OCI-LY1 (cell line): ENCODE results near the gene NDUFA12.

Experiments used
- H2AFZ ChIP-seq: fragments of 200-600 bp; sonication (generic), shearing (Covaris generic); 2 replicates; pipeline ENCODE4 v1.6.0; 2014; ENCODE audit warnings: antibody characterized with exemption, mild to moderate bottlenecking, low read length
- H3F3A ChIP-seq: fragments of 200-600 bp; sonication (generic), shearing (Covaris generic); 2 replicates; pipeline ENCODE4 v1.6.0; 2014; ENCODE audit warnings: mild to moderate bottlenecking, antibody characterized with exemption, low read length, moderate library complexity; ENCODE audit not compliant: insufficient read depth
- H3K27ac ChIP-seq: fragments of 200-600 bp; sonication (generic); 2 replicates; pipeline ENCODE4 v1.5.1; 2014; ENCODE audit warnings: low read length, mixed run types, mild to moderate bottlenecking, low read depth; ENCODE audit not compliant: poor library complexity, severe bottlenecking
- H3K27me3 ChIP-seq: fragments of 200-600 bp; sonication (generic); 2 replicates; pipeline ENCODE4 v1.6.0; 2014; ENCODE audit warnings: antibody characterized with exemption, mild to moderate bottlenecking, low read length, moderate library complexity; ENCODE audit not compliant: insufficient read depth
- H3K36me3 ChIP-seq: fragments of 200-600 bp; sonication (generic); 2 replicates; pipeline ENCODE4 v1.6.1; 2014; ENCODE audit warnings: mild to moderate bottlenecking, antibody characterized with exemption, low read length, moderate library complexity, mixed read lengths; ENCODE audit not compliant: insufficient read depth
- H3K4me1 ChIP-seq: fragments of 200-600 bp; sonication (generic); 2 replicates; pipeline ENCODE4 v1.5.1; 2014; ENCODE audit warnings: mild to moderate bottlenecking, low read length, moderate library complexity; ENCODE audit not compliant: insufficient read depth, severe bottlenecking
- H3K4me2 ChIP-seq: fragments of 200-600 bp; sonication (generic), shearing (Covaris generic); 2 replicates; pipeline ENCODE4 v1.6.1; 2014; ENCODE audit warnings: low read length
- H3K4me3 ChIP-seq: fragments of 200-600 bp; sonication (generic); 2 replicates; pipeline ENCODE4 v1.5.1; 2014; ENCODE audit warnings: low read length, low read depth, mild to moderate bottlenecking, mixed read lengths; ENCODE audit not compliant: poor library complexity, severe bottlenecking
- H3K79me2 ChIP-seq: fragments of 200-600 bp; shearing (Covaris generic); 2 replicates; pipeline ENCODE4 v1.6.1; 2016; ENCODE audit warnings: mixed run types, low read length, mixed read lengths; ENCODE audit not compliant: insufficient read depth
- H3K9ac ChIP-seq: fragments of 200-600 bp; sonication (generic), shearing (Covaris generic); 2 replicates; pipeline ENCODE4 v1.6.1; 2014; ENCODE audit warnings: mild to moderate bottlenecking, low read length, mixed read lengths
- H3K9me2 ChIP-seq: fragments of 200-600 bp; sonication (generic), shearing (Covaris generic); 2 replicates; pipeline ENCODE4 v1.6.1; 2014; ENCODE audit warnings: low read depth, mild to moderate bottlenecking, low read length, mixed read lengths
- H3K9me3 ChIP-seq: fragments of 200-600 bp; shearing (Covaris generic); 2 replicates; pipeline ENCODE4 v1.6.1; 2014; ENCODE audit warnings: low read length, mixed read lengths
- H4K20me1 ChIP-seq: fragments of 200-600 bp; sonication (generic), shearing (Covaris generic); 2 replicates; pipeline ENCODE4 v1.6.0; 2016; ENCODE audit warnings: mild to moderate bottlenecking, low read length; ENCODE audit not compliant: insufficient read depth
- EZH2 ChIP-seq: fragments of 200-600 bp; sonication (generic), shearing (Covaris generic); IDR thresholded peaks from 2 replicates; pipeline ENCODE4 v1.8.0; 2017; ENCODE audit warnings: borderline replicate concordance, mixed run types, mild to moderate bottlenecking, antibody characterized with exemption, low read length, moderate library complexity, mixed read lengths
- TF ChIP-seq, protein P1 (sequence below): fragments of 200-600 bp; sonication (generic), shearing (Covaris generic); IDR thresholded peaks from 2 replicates; pipeline ENCODE4 v1.5.1; 2017; ENCODE audit warnings: mild to moderate bottlenecking, antibody characterized with exemption, low read length, moderate library complexity, mixed read lengths

NDUFA12 gene

DNA sequence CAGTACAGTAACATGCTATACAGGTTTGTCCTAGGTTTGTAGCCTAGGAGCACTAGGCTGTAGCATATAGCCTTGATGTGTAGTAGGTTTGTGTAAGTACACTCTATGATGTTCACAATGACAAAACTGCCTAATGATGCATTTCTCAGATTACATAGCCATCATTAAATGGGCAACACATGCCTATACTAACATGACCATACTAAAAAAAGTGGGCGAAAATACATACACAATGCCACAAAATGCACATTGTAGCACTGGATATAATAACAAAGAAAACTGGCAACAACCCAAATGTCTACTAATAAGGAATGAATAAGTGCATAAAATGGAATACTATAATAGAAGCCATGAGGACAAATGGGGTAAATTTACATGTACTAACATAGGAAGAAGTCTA lies 31.3 kb upstream of the NDUFA12 start:
- H4K20me1 ChIP-seq: no peaks in the 10 kb centered on the region
- no peak overlapping the region for H2AFZ ChIP-seq
- no peak overlapping the region for H3K4me3 ChIP-seq
- H3F3A ChIP-seq: no peaks in the 10 kb centered on the region
- TF ChIP-seq EZH2: no peak
- TF ChIP-seq, protein P1, sequence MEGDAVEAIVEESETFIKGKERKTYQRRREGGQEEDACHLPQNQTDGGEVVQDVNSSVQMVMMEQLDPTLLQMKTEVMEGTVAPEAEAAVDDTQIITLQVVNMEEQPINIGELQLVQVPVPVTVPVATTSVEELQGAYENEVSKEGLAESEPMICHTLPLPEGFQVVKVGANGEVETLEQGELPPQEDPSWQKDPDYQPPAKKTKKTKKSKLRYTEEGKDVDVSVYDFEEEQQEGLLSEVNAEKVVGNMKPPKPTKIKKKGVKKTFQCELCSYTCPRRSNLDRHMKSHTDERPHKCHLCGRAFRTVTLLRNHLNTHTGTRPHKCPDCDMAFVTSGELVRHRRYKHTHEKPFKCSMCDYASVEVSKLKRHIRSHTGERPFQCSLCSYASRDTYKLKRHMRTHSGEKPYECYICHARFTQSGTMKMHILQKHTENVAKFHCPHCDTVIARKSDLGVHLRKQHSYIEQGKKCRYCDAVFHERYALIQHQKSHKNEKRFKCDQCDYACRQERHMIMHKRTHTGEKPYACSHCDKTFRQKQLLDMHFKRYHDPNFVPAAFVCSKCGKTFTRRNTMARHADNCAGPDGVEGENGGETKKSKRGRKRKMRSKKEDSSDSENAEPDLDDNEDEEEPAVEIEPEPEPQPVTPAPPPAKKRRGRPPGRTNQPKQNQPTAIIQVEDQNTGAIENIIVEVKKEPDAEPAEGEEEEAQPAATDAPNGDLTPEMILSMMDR: no peak
- no peaks in the 10 kb centered on the region for H3K9me2 ChIP-seq
- no peaks in the 10 kb centered on the region for H3K79me2 ChIP-seq
- no peaks in the 10 kb centered on the region for H3K9me3 ChIP-seq
- no peak overlapping the region for H3K9ac ChIP-seq
- peaks cover 58% of the 10 kb centered on the region for H3K36me3 ChIP-seq
- H3K4me1 ChIP-seq: no peaks in the 10 kb centered on the region
- no peak overlapping the region for H3K4me2 ChIP-seq
- no peaks in the 10 kb centered on the region for H3K27me3 ChIP-seq
- no peak overlapping the region for H3K27ac ChIP-seq

DNA sequence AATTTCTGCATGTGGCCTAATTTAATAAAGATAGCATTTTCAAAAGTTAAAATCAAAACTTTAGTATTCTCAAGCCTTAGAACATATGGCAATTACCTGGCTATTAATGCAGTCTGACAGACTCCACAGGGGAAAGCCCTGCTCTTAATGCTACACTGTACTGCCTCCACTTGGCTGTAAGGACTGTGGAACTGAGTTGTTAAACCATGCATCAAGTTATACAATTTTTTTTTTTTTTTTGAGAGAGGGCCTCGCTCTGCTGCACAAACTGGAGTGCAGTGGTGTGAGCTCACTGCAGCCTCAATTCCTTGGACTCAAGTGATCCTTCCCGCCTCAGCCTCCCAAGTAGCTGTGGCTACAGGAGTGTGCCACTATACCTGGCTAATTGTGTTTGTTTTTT lies 19.0 kb upstream of the NDUFA12 start:
- H4K20me1 ChIP-seq: no peaks in the 10 kb centered on the region
- no peak overlapping the region for H3K27ac ChIP-seq
- H3K4me2 ChIP-seq: no peak overlapping the region
- H3K36me3 ChIP-seq: peaks cover 7% of the 10 kb centered on the region; the same call in 1 of the 2 replicates
- no peaks in the 10 kb centered on the region for H3F3A ChIP-seq
- no peak overlapping the region for H3K4me3 ChIP-seq
- H3K9me3 ChIP-seq: no peaks in the 10 kb centered on the region
- TF ChIP-seq, protein P1: no peak
- TF ChIP-seq EZH2: no peak
- no peaks in the 10 kb centered on the region for H3K9me2 ChIP-seq
- no peak overlapping the region for H2AFZ ChIP-seq
- H3K9ac ChIP-seq: no peak overlapping the region
- H3K27me3 ChIP-seq: no peaks in the 10 kb centered on the region
- H3K79me2 ChIP-seq: no peaks in the 10 kb centered on the region
- no peaks in the 10 kb centered on the region for H3K4me1 ChIP-seq

DNA sequence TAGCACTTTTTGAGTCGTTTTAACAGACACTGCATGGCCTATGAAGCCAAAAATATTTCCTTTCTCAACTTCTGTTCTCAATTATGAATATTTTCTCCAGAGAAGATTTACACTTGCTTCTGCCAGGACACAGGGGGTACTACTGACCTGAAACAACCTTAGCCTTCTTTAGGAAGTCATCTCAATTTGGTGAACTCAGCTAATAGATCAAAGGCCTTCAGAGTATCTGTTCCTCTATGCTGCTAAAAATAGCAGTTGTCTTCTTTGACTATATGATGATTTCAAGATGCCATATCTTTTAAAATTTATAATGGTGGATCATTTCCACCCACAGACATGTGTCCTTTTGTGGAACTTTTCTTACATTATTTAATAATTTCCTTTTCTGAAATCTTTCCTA lies 14.0 kb upstream of the NDUFA12 start:
- H3K27me3 ChIP-seq: no peaks in the 10 kb centered on the region
- H2AFZ ChIP-seq: no peak overlapping the region
- H3K9me3 ChIP-seq: no peaks in the 10 kb centered on the region; the same call in 1 of the 2 replicates
- TF ChIP-seq, protein P1: no peak
- no peak for TF ChIP-seq EZH2
- H3K4me1 ChIP-seq: no peaks in the 10 kb centered on the region
- no peaks in the 10 kb centered on the region for H4K20me1 ChIP-seq
- H3K9me2 ChIP-seq: no peaks in the 10 kb centered on the region
- no peak overlapping the region for H3K27ac ChIP-seq
- no peak overlapping the region for H3K9ac ChIP-seq
- no peak overlapping the region for H3K4me3 ChIP-seq
- H3K79me2 ChIP-seq: no peaks in the 10 kb centered on the region
- no peaks in the 10 kb centered on the region for H3F3A ChIP-seq
- no peaks in the 10 kb centered on the region for H3K36me3 ChIP-seq
- H3K4me2 ChIP-seq: no peak overlapping the region
